ENCODE measurements around the gene GARIN5A. TPM values are rescaled to one million over a fixed set of nuclear protein-coding genes. Genes with fewer than 3 reads are reported as not detected.

The GARIN5A gene
- 0.11 and 0.17 TPM in 2 replicates for total RNA-seq

GRCh38 chr19:50476224-50476906, at the start of gene GARIN5A, which contains the start of gene EMC10:
TSS of gene GARIN5A (minus strand) at chr19:50476848. CDS start at chr19:50476388, 460 bp downstream.
TSS of gene EMC10 (plus strand) at chr19:50476507. CDS start at chr19:50476545, 38 bp downstream.

GRCh38 chr19:50513746-50514345, 37.2 kb upstream of the GARIN5A start, which contains the start of gene ASPDH:
TSS of gene ASPDH (minus strand) at chr19:50513913. CDS start at chr19:50513823, 90 bp downstream.

GRCh38 chr19:50511069-50511822, 34.6 kb upstream of the GARIN5A start, which contains the start of gene JOSD2:
TSS of gene JOSD2 (minus strand) at chr19:50511191. CDS start at chr19:50510431, 760 bp downstream.

GRCh38 chr19:50432221-50433028, 44.2 kb downstream of the GARIN5A start, which contains the start of gene MYBPC2:
TSS of gene MYBPC2 (plus strand) at chr19:50432892. CDS start at chr19:50432954, 62 bp downstream.

GRCh38 chr19:50418176-50419021, 58.2 kb downstream of the GARIN5A start, which contains the start of gene SPIB:
TSS of gene SPIB (plus strand) at chr19:50418938. CDS start at chr19:50418963, 25 bp downstream.

Other genes with a start within 250 kb of the GARIN5A start
- 0.33 and 0.43 TPM in 2 replicates for gene KCNC3, start 147.5 kb downstream of the GARIN5A start, total RNA-seq
- gene NAPSA, start 111.2 kb downstream of the GARIN5A start, total RNA-seq: under 0.01 and 0.11 TPM in 2 replicates
- gene NR1H2, start 100.4 kb downstream of the GARIN5A start, total RNA-seq: 53.5 and 66.0 TPM in 2 replicates
- gene POLD1, start 92.5 kb downstream of the GARIN5A start, total RNA-seq: 24.1 and 33.6 TPM in 2 replicates
- gene SPIB, start 57.9 kb downstream of the GARIN5A start, total RNA-seq: not detected in 2 replicates
- gene MYBPC2, start 44.0 kb downstream of the GARIN5A start, total RNA-seq: under 0.01 TPM in 2 replicates
- gene EMC10, start 341 bp downstream of the GARIN5A start, total RNA-seq: 75.2 and 81.7 TPM in 2 replicates
- 22.5 and 25.8 TPM in 2 replicates for gene JOSD2, start 34.3 kb upstream of the GARIN5A start, total RNA-seq
- not detected in 2 replicates for gene ASPDH, start 37.1 kb upstream of the GARIN5A start, total RNA-seq
- under 0.01 TPM in 2 replicates for gene LRRC4B, start 91.6 kb upstream of the GARIN5A start, total RNA-seq
- not detected in 2 replicates for gene SYT3, start 163.0 kb upstream of the GARIN5A start, total RNA-seq
- gene C19orf81, start 172.6 kb upstream of the GARIN5A start, total RNA-seq: not detected in 2 replicates
- gene SHANK1, start 243.0 kb upstream of the GARIN5A start, total RNA-seq: not detected in 2 replicates
- 0.34 and 1.6 TPM in 2 replicates for gene CLEC11A, start 246.5 kb upstream of the GARIN5A start, total RNA-seq